DOHH2 (cell line): ENCODE measurements around the gene ZBED2.

Source experiments
- CTCF ChIP-seq: fragments of 200-600 bp; sonication (generic); IDR thresholded peaks from one replicate; pipeline ENCODE4 v1.5.1; 2014; ENCODE audit warnings: antibody characterized with exemption, mild to moderate bottlenecking, low read depth, low read length; ENCODE audit not compliant: poor library complexity, severe bottlenecking
- EZH2phosphoT487 ChIP-seq: fragments of 200-600 bp; sonication (generic); IDR thresholded peaks from 2 replicates; pipeline ENCODE4 v1.6.1; 2017; ENCODE audit warnings: borderline replicate concordance, mild to moderate bottlenecking, antibody characterized with exemption, low read length, moderate library complexity, mixed read lengths

GRCh38 chr3:111578867-111579266 lies 16.3 kb downstream of the ZBED2 start:
- TF ChIP-seq CTCF (no peak), EZH2phosphoT487 (no peak)
